Activated effector memory CD4-positive, alpha-beta T cell treated with anti-CD3 and anti-CD28 coated beads, Interleukin-2, amount 50 U/mL, for 16 hours (primary cell): ENCODE measurements around the gene ZSCAN5B.
A peak's percentile ranks its signal among the peaks of the same experiment; 100 is the strongest.

Source experiments
- DNase-seq: peaks from one replicate; pipeline ENCODE4 v3.0.0-alpha.2; 2020

ZSCAN5B gene

GRCh38 chr19:56142087-56142787 lies 55.3 kb downstream of the ZSCAN5B start:
- no peak for DNase-seq

- peak; percentile 70 for DNase-seq
Measured at GRCh38 chr19:56141417-56141993, 56.1 kb downstream of the ZSCAN5B start.

GRCh38 chr19:56140583-56141416 lies 56.8 kb downstream of the ZSCAN5B start, which contains the start of gene ZNF444:
ZNF444 (plus strand) TSS chr19:56141287; CDS start chr19:56146912, 5,625 bp downstream.
- DNase-seq: peak; percentile 100

- no peak for DNase-seq
Measured at GRCh38 chr19:56139847-56140582, 57.6 kb downstream of the ZSCAN5B start.
